Measurements from ENCODE around the gene GNG4. TPM values are rescaled to one million over a fixed set of nuclear protein-coding genes. Genes with fewer than 3 reads are reported as not detected.
"Not testable (repeated sequence)": the region's sequence is repeated elsewhere in the genome, so short reads cannot be mapped to it uniquely, and the experiment has no call there.

GNG4 gene
- total RNA-seq, 1 donor from 2014 or later = not detected

DNA sequence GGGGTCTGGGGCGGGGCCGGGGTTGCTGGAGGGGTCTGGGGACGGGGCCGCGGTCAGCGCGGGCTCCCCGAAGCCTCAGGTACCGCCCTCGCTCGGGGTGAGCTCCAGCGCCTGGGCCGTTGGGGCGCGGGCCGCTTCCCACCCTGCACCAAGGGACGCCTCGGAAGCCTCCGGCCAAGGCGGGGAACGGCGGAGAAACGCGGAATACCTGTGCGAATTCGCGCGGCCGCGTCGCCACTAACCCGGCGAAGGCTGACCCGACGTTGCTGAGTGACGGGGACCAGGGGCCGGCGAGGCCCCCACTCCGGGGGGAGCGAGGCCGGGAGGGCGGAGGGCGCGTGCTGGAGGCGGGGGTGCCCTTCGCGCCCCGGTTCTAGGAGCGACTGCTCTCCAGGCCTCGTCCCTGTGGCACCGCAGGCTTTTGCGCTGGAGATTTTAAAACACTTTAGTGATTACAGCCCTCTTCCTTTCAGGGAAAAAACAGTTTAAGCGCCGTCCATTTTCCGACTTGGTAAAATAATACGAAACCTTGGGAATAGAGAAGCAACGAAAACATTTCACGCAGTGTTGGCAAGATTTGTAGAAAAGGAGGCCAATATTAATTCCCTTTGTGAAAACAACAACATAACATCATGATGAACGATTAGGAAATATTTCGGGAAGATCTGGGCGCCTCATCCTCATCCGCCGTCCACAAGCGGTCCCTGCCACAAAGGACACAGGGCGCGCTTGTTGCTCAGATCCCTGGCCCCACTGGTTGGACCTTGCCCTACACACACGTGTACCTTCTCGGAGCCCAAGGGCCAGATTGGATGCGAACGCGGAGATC is 971 bp upstream of the GNG4 start:
- Histone ChIP-seq H3K36me3 (no peaks in the 10 kb centered on the region), H3K4me1 (peaks cover 26% of the 10 kb centered on the region), H3K9me3 (no peaks in the 10 kb centered on the region), H3K27ac (no peak overlapping the region), H3K27me3 (ENCODE audit: low read depth) (peaks cover 80% of the 10 kb centered on the region), H3K4me3 (peak overlapping the region; percentile 47)
- ATAC-seq = peak; percentile 40 to 53
- TF ChIP-seq, protein P1, sequence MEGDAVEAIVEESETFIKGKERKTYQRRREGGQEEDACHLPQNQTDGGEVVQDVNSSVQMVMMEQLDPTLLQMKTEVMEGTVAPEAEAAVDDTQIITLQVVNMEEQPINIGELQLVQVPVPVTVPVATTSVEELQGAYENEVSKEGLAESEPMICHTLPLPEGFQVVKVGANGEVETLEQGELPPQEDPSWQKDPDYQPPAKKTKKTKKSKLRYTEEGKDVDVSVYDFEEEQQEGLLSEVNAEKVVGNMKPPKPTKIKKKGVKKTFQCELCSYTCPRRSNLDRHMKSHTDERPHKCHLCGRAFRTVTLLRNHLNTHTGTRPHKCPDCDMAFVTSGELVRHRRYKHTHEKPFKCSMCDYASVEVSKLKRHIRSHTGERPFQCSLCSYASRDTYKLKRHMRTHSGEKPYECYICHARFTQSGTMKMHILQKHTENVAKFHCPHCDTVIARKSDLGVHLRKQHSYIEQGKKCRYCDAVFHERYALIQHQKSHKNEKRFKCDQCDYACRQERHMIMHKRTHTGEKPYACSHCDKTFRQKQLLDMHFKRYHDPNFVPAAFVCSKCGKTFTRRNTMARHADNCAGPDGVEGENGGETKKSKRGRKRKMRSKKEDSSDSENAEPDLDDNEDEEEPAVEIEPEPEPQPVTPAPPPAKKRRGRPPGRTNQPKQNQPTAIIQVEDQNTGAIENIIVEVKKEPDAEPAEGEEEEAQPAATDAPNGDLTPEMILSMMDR (IDR thresholded peaks at IDR 0.05) = no peak
- DNase-seq = no peak
- intact Hi-C loops (cut with DNase I) = no loop called here

DNA sequence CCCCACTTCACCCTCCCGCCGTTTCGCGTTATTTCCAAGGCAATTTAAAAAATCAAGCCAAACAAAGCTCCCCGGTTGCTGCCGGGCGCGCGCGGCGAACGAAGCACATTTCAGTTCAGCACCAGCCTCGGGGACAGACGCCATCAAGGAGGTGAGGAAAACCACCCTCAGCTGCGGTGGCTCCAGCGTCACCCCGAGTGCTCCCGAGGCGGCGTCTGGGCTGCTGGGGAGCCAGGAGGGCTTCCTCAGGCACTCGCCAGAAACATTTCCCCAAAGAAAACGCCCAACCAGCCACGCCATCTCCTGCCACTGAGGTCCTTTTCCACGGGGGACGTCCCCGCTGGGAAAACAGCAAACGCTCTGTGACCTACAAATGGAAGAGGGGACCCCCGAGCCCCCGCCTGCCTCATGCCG is 623 bp downstream of the GNG4 start:
- ATAC-seq = peak; percentile 90
- no peaks in the 10 kb centered on the region for H3K36me3 ChIP-seq
- peaks cover 88% of the 10 kb centered on the region for H3K27me3 ChIP-seq (ENCODE audit: low read depth)
- TF ChIP-seq, protein P1 (IDR thresholded peaks at IDR 0.05) = no peak
- DNase-seq = peak; percentile 70
- no peaks in the 10 kb centered on the region for H3K9me3 ChIP-seq
- intact Hi-C loops (cut with DNase I) = no loop called here
- H3K4me1 ChIP-seq = peaks cover 26% of the 10 kb centered on the region
- no peak overlapping the region for H3K27ac ChIP-seq
- H3K4me3 ChIP-seq = peak overlapping the region; percentile 36

DNA sequence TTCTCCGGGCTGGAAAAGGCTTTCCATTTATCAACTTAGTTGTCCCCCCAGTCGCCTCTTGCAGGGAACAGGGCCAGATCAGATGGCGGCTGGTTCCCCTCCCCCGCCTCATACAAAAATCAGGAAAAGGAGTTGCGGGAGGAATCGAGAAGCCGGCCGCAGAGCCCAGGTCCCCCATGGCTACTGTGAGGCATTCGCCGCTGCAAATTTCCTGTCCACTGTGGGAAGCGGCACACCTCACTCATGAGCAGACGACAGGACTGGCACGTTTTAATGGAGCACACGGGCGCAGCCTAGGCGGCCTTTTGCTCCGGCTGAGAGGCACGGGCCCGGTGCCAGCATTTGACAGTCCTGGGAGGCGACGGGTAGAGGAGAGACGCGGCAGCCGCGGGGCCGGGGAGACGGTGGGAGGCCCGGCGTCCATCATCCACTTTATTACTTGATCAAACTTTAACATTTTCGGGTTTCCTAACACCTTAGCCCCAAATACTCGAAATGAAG is 1.1 kb downstream of the GNG4 start:
- intact Hi-C loops (cut with DNase I) = no loop called here
- Histone ChIP-seq H3K36me3 (no peaks in the 10 kb centered on the region), H3K9me3 (no peaks in the 10 kb centered on the region), H3K4me1 (peaks cover 26% of the 10 kb centered on the region), H3K27ac (no peak overlapping the region), H3K27me3 (ENCODE audit: low read depth) (peaks cover 83% of the 10 kb centered on the region), H3K4me3 (peak overlapping the region; percentile 36)
- TF ChIP-seq, protein P1 (IDR thresholded peaks at IDR 0.05) = no peak
- DNase-seq = no peak
- ATAC-seq = peak; percentile 9

DNA sequence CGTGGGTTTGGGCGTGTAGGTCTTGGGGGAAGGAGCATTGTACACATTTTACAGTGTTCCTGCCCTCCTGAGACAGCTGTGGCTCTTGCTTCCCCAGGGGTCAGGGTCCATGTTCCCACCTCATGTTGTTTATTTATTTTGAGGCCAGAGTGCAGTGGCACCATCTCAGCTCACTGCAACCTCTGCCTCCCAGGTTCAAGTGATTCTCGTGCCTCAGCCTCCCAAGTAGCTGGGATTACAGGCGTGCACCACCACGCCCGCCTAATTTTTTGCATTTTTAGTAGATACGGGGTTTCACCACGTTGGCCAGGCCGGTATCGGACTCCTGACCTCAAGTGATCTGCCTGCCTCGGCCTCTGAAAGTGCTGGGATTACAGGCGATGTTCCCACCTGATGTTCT is 2.0 kb downstream of the GNG4 start:
- Histone ChIP-seq H3K27me3 (ENCODE audit: low read depth) (peaks cover 80% of the 10 kb centered on the region), H3K4me1 (peaks cover 26% of the 10 kb centered on the region)
- H3K36me3 ChIP-seq; ATAC-seq; intact Hi-C loops (cut with DNase I); H3K4me3 ChIP-seq; H3K27ac ChIP-seq; H3K9me3 ChIP-seq; DNase-seq: not testable (repeated sequence)

DNA sequence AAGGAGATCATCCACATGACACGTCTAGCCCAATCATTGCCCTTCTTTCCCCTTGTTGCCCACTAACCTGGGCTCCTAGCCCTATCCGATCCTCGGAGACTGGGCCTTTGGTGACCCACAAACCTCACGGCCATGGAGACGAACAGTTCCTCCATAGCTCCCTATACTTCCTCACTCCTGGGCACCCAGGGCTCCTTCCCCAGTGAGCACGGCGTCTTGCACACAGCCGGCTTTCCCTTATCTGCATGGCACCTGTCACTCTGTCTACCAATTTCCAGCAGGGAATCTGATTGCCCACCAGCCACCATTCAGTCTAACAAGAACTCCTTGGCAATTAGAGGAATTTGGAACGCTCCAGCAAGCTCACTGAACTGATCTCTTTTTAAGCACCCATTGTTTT is 3.1 kb downstream of the GNG4 start:
- TF ChIP-seq, protein P1 (IDR thresholded peaks at IDR 0.05) = no peak
- intact Hi-C loops (cut with DNase I) = no loop called here
- H3K4me1 ChIP-seq = peaks cover 26% of the 10 kb centered on the region
- DNase-seq = no peak
- H3K27ac ChIP-seq = no peak overlapping the region
- ATAC-seq = no peak
- no peaks in the 10 kb centered on the region for H3K36me3 ChIP-seq
- H3K4me3 ChIP-seq = no peak overlapping the region
- no peaks in the 10 kb centered on the region for H3K9me3 ChIP-seq
- H3K27me3 ChIP-seq (ENCODE audit: low read depth) = peaks cover 76% of the 10 kb centered on the region

DNA sequence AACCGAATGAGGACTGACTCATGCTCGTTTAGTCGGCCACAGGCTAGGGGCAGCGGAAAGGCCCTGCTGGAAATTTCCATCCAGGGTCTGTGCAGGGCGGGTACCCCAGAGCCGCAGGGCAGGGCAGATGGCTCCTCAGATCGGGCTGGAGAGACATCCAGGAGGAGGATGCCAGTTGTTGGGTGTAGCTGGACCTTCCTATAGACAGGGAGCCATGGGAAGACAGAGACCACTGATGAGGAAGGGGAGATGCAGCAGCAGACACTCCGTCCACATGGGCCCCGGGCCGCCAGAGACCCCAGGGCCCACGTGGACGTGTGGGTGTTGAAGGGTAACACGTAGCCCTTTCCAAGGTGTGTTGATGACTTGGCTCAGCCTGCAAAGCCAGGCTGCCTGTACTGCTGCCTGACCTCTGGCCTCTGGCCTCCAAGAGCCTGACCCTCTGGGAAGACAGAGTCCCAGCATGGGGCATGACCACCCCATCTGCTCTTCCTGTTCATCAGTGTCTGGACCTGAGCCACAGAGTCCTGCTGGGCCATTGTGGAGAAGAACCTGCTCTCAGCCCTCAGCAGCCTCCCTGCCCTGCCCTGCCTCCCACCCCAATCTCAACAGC is 4.8 kb downstream of the GNG4 start:
- Histone ChIP-seq H3K27ac (no peak overlapping the region), H3K9me3 (no peaks in the 10 kb centered on the region), H3K36me3 (no peaks in the 10 kb centered on the region), H3K4me3 (no peak overlapping the region), H3K27me3 (ENCODE audit: low read depth) (peaks cover 68% of the 10 kb centered on the region), H3K4me1 (peaks cover 15% of the 10 kb centered on the region)
- TF ChIP-seq, protein P1 (IDR thresholded peaks at IDR 0.05) = no peak
- intact Hi-C loops (cut with DNase I) = no loop called here
- DNase-seq = no peak
- no peak for ATAC-seq
